Type B pancreatic cell (in vitro differentiated cells): Measurements from ENCODE around the gene POU6F2. TPM values are rescaled to one million over a fixed set of nuclear protein-coding genes. Genes with fewer than 3 reads are reported as not detected.

Experiments used
- DNase-seq: peaks from one replicate; pipeline ENCODE4 v3.0.0; 2021; ENCODE audit warnings: mixed read lengths; ENCODE audit not compliant: unreplicated experiment; ENCODE audit errors: extremely low spot score
- H3K27ac Mint-ChIP-seq: 2 replicates; pipeline ENCODE4 v1.8.0; 2021; ENCODE audit warnings: mild to moderate bottlenecking, mixed read lengths
- H3K27me3 Mint-ChIP-seq: 2 replicates; pipeline ENCODE4 v1.8.0; 2021; ENCODE audit warnings: mixed read lengths
- H3K36me3 Mint-ChIP-seq: 2 replicates; pipeline ENCODE4 v1.8.0; 2021; ENCODE audit warnings: mixed read lengths
- H3K4me1 Mint-ChIP-seq: one replicate; pipeline ENCODE4 v1.8.0; 2021; ENCODE audit warnings: mixed read lengths; ENCODE audit not compliant: unreplicated experiment
- H3K4me3 Mint-ChIP-seq: 2 replicates; pipeline ENCODE4 v1.8.0; 2021; ENCODE audit warnings: mild to moderate bottlenecking, mixed read lengths
- H3K9me3 Mint-ChIP-seq: 2 replicates; pipeline ENCODE4 v1.8.0; 2021; ENCODE audit warnings: mixed read lengths
- CTCF ChIP-seq: fragments of 200-600 bp; sonication (generic); conservative IDR thresholded peaks from 2 replicates; pipeline ENCODE4 v1.5.0; 2021; ENCODE audit warnings: antibody characterized with exemption, mild to moderate bottlenecking
- total RNA-seq: library from RNA; stranded (reverse); gene quantifications from 2 replicates; pipeline ENCODE4 v1.2.1, GENCODE V29; 2021; ENCODE audit warnings: low replicate concordance

The POU6F2 gene
- total RNA-seq, 1 donor from 2014 or later = 1.4 TPM

DNA sequence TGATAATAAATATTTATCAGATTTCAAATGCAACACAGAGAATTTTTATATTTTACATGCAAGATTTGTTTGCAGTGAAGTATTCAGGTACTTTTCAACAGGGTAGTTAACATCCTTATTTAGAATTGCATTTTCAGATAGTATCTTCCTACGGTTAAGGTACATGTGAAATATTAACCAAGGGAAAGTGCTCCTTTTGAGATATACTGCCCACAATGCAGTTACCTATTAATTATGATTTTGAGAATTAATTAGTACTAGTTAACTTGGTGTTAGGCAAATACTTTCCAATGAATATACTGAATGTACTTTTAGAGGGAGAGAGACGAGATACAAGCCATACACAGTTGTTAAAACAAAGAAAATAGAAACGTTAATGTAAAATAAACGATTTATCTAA lies 382.3 kb downstream of the POU6F2 start:
- DNase-seq = no peak
- no peak for TF ChIP-seq CTCF

DNA sequence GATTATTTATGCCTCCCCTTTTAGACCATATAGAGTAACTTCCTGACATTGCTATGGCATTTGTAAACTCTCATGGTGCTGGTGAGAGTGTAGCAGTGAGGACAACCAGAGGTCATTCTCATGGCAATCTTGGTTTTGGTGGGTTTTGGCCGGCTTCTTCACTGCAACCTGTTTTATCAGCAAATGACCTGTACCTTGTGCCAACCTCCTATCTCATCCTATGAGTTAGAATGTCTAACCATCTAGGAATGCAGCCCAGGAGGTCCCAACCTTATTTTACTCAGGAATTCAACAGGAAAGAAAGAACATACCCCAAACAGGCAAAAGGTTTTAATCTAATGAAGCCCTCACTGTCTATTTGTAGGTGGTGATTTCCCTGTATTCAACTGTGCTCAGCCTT lies 383.1 kb downstream of the POU6F2 start:
- Mint-ChIP-seq H3K36me3 (no peaks in the 10 kb centered on the region), H3K4me3 (no peak overlapping the region), H3K27me3 (peaks cover 38% of the 10 kb centered on the region), H3K4me1 (no peaks in the 10 kb centered on the region), H3K9me3 (no peaks in the 10 kb centered on the region), H3K27ac (no peak overlapping the region)
- no peak for TF ChIP-seq CTCF
- DNase-seq = no peak

More for the DNA sequence above, 382.3 kb downstream of the POU6F2 start:
- H3K36me3 Mint-ChIP-seq = no peaks in the 10 kb centered on the region
- no peak overlapping the region for H3K27ac Mint-ChIP-seq
- H3K9me3 Mint-ChIP-seq = no peaks in the 10 kb centered on the region
- peaks cover 38% of the 10 kb centered on the region for H3K27me3 Mint-ChIP-seq
- no peaks in the 10 kb centered on the region for H3K4me1 Mint-ChIP-seq
- H3K4me3 Mint-ChIP-seq = no peak overlapping the region

GRCh38 chr7:39365751-39366295 lies 388.1 kb downstream of the POU6F2 start:
- H3K4me3 Mint-ChIP-seq = no peak overlapping the region
- no peak for TF ChIP-seq CTCF
- H3K27ac Mint-ChIP-seq = no peak overlapping the region
- H3K9me3 Mint-ChIP-seq = no peaks in the 10 kb centered on the region
- no peaks in the 10 kb centered on the region for H3K36me3 Mint-ChIP-seq
- no peak for DNase-seq
- H3K4me1 Mint-ChIP-seq = no peaks in the 10 kb centered on the region
- H3K27me3 Mint-ChIP-seq = peaks cover 29% of the 10 kb centered on the region

DNA sequence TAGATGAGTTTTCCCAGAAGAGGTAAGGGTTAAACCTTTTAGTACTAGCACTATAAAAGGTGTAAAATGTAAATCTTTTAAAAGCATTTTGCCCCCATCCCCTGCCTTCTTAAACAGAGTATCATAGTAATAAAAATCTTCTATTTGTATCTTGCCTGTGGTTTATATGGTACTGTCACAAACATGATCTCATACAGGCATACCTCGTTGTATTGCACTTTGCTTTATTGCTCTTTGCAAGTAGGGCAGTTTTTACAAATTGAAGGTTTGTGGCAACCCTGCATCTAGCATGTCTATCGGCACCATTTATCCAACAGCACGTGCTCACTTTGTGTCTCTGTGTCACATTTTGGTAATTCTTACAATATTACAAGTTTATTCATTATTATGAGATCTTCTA lies 389.7 kb downstream of the POU6F2 start:
- no peaks in the 10 kb centered on the region for H3K9me3 Mint-ChIP-seq
- peaks cover 20% of the 10 kb centered on the region for H3K27me3 Mint-ChIP-seq
- no peak overlapping the region for H3K27ac Mint-ChIP-seq
- H3K4me3 Mint-ChIP-seq = no peak overlapping the region
- no peaks in the 10 kb centered on the region for H3K36me3 Mint-ChIP-seq
- no peaks in the 10 kb centered on the region for H3K4me1 Mint-ChIP-seq
- no peak for TF ChIP-seq CTCF
- DNase-seq = no peak

DNA sequence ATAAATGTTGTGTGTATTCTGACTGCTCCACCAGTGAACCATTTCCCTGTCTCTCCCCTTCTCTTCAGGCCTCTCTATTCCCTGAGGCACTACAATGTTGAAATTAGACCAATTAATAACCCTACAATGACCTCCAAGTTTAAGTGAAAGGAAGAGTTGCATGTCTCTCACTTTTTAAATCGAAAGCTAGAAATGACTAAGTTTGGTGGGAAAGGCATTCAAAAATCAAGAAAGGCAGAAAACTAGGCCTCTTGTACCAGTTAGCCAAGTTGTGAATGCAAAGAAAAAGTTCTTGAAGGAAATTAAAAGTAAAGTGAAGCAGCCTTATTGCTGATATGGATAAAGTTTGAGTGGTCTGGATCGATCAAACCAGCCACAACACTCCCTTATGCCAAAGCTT lies 390.2 kb downstream of the POU6F2 start:
- Mint-ChIP-seq H3K27me3 (peaks cover 16% of the 10 kb centered on the region), H3K4me3 (no peak overlapping the region), H3K36me3 (no peaks in the 10 kb centered on the region), H3K4me1 (no peaks in the 10 kb centered on the region), H3K27ac (no peak overlapping the region), H3K9me3 (no peaks in the 10 kb centered on the region)
- DNase-seq = no peak
- no peak for TF ChIP-seq CTCF

- peaks cover 18% of the 10 kb centered on the region for H3K27me3 Mint-ChIP-seq
- no peak for DNase-seq
- no peaks in the 10 kb centered on the region for H3K9me3 Mint-ChIP-seq
- H3K36me3 Mint-ChIP-seq = no peaks in the 10 kb centered on the region
- H3K27ac Mint-ChIP-seq = no peak overlapping the region
- no peak for TF ChIP-seq CTCF
- H3K4me1 Mint-ChIP-seq = no peaks in the 10 kb centered on the region
- H3K4me3 Mint-ChIP-seq = no peak overlapping the region
Measured at GRCh38 chr7:39372383-39372782, 394.7 kb downstream of the POU6F2 start.
